Ectodermal cell (in vitro differentiated cells): ENCODE results near the gene H2BK1. TPM values are rescaled to one million over a fixed set of nuclear protein-coding genes. Genes with fewer than 3 reads are reported as not detected.

Experiments used
- H3K27ac ChIP-seq: 2 replicates; pipeline ENCODE4 v1.7.0; 2013; ENCODE audit warnings: mild to moderate bottlenecking, low read depth, low read length; ENCODE audit not compliant: insufficient read depth, poor library complexity, severe bottlenecking
- H3K27me3 ChIP-seq: 2 replicates; pipeline ENCODE4 v1.7.0; 2013; ENCODE audit warnings: mild to moderate bottlenecking, low read length; ENCODE audit not compliant: insufficient read depth, control insufficient read depth, poor library complexity, severe bottlenecking
- H3K36me3 ChIP-seq: one replicate; pipeline ENCODE4 v1.7.0; 2013; ENCODE audit warnings: low read length; ENCODE audit not compliant: control insufficient read depth, insufficient read depth
- H3K4me1 ChIP-seq: one replicate; pipeline ENCODE4 v1.7.0; 2013; ENCODE audit warnings: low read length; ENCODE audit not compliant: control insufficient read depth, insufficient read depth
- H3K4me3 ChIP-seq: 2 replicates; pipeline ENCODE4 v1.7.0; 2013; ENCODE audit warnings: low read depth, low read length, control low read depth; ENCODE audit not compliant: insufficient read depth
- H3K9me3 ChIP-seq: 2 replicates; pipeline ENCODE4 v1.7.0; 2013; ENCODE audit warnings: mild to moderate bottlenecking, low read length, moderate library complexity; ENCODE audit not compliant: control insufficient read depth
- WGBS, 2 experiments: methylation state at CpG; one replicate each; pipeline ENCODE4 v1.1.7; 2013; ENCODE audit warnings: missing lambda C conversion rate in 2 of 2; 5-methylcytosine and 5-hydroxymethylcytosine counted together
- polyA plus RNA-seq, 4 experiments: library from polyadenylated mRNA; stranded (reverse); fragments of 50-300 nt; gene quantifications; one replicate each; pipeline ENCODE4 v1.2.3, GENCODE V29; 2013

The H2BK1 gene
- not detected for polyA plus RNA-seq (2013, experiment 1 of 4)
- not detected for polyA plus RNA-seq (2013, experiment 2 of 4)
- not detected for polyA plus RNA-seq (2013, experiment 3 of 4)
- polyA plus RNA-seq (2013, experiment 4 of 4) = not detected

DNA sequence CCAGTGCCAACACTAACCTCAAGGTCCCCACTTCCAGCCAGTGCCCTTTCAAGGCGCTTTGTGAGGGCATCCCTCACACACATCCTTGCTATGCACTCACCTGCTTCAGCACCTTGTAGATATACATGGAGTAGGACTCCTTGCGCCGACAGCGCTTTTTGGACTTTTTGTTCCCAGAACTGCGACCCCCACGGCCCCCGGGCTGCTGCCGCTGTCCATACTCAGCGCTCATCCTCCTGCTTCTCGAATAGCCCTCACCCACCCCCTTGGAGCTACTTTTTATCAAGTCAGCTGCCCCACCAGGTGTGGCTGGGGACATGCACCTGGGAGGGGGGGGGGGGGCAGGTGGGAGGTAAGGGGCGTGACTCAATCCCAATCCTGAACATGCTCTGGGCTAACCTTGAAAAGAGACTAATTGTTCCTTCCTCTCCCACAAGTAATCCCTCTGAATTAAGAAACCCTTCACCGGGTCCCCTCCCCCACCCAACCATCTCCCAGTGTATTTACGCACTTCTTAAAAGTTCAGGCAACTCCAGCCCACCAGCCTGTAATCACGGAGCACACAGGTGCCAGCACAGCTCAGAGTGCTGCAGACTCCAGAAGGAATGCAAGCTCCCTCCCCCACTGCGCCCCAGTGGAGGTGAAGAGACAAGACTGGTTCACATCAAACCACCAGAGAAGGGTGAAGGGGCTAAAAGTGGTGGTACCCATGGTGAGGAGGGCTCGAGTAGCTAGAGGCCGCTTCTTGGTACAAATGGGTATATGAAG lies at the start of gene H2BK1:
Gene H2BK1, minus strand, starts transcription at position 402 of the 768 bp plus-strand sequence. Its CDS starts 170 bp downstream, at position 232.
- Histone ChIP-seq H3K27me3 (no peaks in the 10 kb centered on the region), H3K4me1 (peaks cover 8% of the 10 kb centered on the region), H3K36me3 (peaks cover 12% of the 10 kb centered on the region), H3K27ac (no peak within 1 kb of the TSS), H3K4me3 (no peak within 1 kb of the TSS), H3K9me3 (no peaks in the 10 kb centered on the region)
- WGBS, 2 experiments = 82 to 90% methylated on average over 17 of the region's 17 CpGs

DNA sequence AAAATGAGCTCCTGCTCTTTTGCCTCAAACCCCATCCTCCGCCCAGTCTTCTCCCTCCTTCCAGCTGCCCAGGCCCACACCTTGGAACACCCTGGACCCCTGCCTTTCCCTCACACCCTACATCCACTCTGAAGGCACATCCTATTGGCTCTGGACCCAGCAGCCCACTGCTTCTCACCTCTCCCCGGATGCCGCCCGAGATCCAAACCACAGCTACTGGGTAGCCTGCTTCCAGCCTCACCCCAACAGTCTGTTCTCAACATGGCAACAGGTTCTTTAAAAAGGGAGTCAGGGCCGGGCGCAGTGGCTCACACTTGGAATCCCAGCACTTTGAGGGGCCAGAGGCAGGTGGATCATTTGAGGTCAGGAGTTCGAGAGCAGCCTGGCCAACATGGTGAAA lies 47.7 kb upstream of the H2BK1 start:
- WGBS, 2 experiments = 89 to 95% methylated on average over 7 of the region's 7 CpGs
- Histone ChIP-seq H3K27me3 (no peaks in the 10 kb centered on the region), H3K27ac (no peak overlapping the region), H3K4me3 (no peak overlapping the region), H3K36me3 (no peaks in the 10 kb centered on the region), H3K4me1 (peaks cover 4% of the 10 kb centered on the region), H3K9me3 (no peaks in the 10 kb centered on the region)

- 77 to 79% methylated on average over 16 of the region's 16 CpGs for WGBS, 2 experiments
- H3K27ac ChIP-seq = no peak overlapping the region
- H3K27me3 ChIP-seq = peaks cover 1% of the 10 kb centered on the region
- no peaks in the 10 kb centered on the region for H3K9me3 ChIP-seq
- no peak overlapping the region for H3K4me3 ChIP-seq
- H3K36me3 ChIP-seq = no peaks in the 10 kb centered on the region
- peaks cover 14% of the 10 kb centered on the region for H3K4me1 ChIP-seq
These were observed 46.2 kb upstream of the H2BK1 start for GRCh38 chr7:151256410-151257045.

DNA sequence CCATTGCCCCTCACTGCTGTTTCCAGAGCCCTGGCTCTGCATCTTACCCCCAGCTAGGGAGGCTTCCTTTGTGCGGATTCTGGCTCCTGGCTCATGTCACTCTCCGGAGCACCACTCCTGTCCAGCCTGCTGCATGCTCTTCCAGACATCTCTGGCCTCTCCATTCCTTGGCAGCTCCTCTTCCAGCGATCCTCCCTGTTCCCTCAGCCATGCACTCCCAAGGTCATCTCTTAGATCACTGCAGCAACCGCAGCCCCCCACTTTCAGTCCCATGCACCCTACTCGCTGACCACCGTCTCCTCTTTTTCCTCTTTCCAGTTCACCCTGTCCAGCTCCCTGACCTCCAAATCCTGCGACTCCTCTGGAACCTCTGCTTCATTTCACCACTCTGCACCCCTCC lies 45.1 kb upstream of the H2BK1 start:
- Histone ChIP-seq H3K9me3 (no peaks in the 10 kb centered on the region), H3K27ac (no peak overlapping the region), H3K36me3 (no peaks in the 10 kb centered on the region), H3K4me3 (no peak overlapping the region), H3K4me1 (peaks cover 22% of the 10 kb centered on the region), H3K27me3 (peaks cover 12% of the 10 kb centered on the region)
- 82 to 83% methylated on average over 7 of the region's 7 CpGs for WGBS, 2 experiments

DNA sequence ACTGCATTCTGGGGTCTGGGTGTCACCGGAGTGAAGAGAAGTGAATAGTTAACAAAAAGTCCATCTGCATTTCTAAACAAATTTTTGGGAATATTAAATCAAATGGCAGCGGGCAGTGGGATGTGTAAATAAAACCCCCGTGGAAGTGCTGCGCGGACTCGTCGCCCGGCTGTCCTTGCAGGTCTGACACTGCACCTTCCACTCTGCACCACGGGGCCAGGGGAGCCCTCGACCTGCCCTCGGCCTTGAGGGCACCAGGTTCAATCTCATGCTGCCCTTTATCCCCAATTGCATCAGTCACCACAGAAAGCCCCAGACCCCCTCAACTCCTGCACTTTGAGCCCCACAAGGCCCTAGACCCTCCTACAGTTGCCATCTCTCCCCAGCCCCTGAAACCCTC lies 44.6 kb upstream of the H2BK1 start:
- H3K27me3 ChIP-seq = peaks cover 18% of the 10 kb centered on the region
- no peaks in the 10 kb centered on the region for H3K9me3 ChIP-seq
- no peaks in the 10 kb centered on the region for H3K36me3 ChIP-seq
- no peak overlapping the region for H3K4me3 ChIP-seq
- no peak overlapping the region for H3K27ac ChIP-seq
- H3K4me1 ChIP-seq = peaks cover 27% of the 10 kb centered on the region
- 89 to 90% methylated on average over 11 of the region's 11 CpGs for WGBS, 2 experiments

- no peaks in the 10 kb centered on the region for H3K36me3 ChIP-seq
- H3K27ac ChIP-seq = no peak overlapping the region
- H3K9me3 ChIP-seq = no peaks in the 10 kb centered on the region
- no peak overlapping the region for H3K4me3 ChIP-seq
- 85 to 86% methylated on average over 7 of the region's 7 CpGs for WGBS, 2 experiments
- peaks cover 23% of the 10 kb centered on the region for H3K27me3 ChIP-seq
- H3K4me1 ChIP-seq = peaks cover 33% of the 10 kb centered on the region
These were observed 44.0 kb upstream of the H2BK1 start for GRCh38 chr7:151254316-151254715.

DNA sequence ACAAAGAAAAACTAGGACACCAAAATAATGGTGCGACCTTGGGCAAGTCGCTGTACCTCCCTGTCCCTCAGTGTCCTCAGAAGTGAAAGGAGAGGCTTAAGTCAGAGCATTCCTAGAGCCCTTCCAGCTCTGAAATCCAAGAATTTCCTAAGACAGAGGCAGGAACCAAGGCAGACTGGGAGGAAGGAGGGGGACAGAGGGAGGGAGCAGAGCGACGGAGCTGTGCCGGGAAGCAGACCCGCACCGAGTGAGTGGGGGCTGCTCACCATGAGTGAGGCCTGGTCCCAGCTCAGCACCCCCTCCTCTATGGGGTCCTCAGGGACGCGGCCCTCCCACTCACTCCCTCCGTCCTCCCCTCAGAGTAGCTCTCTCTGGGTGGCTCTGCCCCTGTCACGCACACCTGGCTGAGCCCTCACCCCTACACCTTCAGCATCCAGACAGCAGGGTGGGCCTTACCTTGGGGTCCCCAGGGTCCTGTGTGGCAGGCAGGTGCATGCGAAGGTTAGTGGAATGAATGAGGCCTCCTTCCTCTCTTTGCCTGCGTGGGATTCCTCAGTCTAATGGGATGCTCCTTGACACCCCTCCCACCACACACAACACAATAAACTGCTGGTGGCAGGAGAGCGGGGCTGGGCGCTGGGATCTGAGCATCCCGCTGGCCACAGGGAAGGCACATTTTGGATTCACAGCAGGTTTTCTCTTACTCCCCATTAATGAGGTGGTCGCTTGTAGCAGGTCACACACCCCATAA lies 42.8 kb upstream of the H2BK1 start:
- Histone ChIP-seq H3K36me3 (no peaks in the 10 kb centered on the region), H3K4me1 (peaks cover 37% of the 10 kb centered on the region), H3K27ac (no peak overlapping the region), H3K9me3 (no peaks in the 10 kb centered on the region), H3K4me3 (peak overlapping the region; percentile 57), H3K27me3 (peaks cover 33% of the 10 kb centered on the region)
- WGBS, 2 experiments = 31 to 33% methylated on average over 17 of the region's 17 CpGs

- Histone ChIP-seq H3K36me3 (no peaks in the 10 kb centered on the region), H3K4me1 (peaks cover 42% of the 10 kb centered on the region), H3K27me3 (peaks cover 40% of the 10 kb centered on the region), H3K9me3 (no peaks in the 10 kb centered on the region), H3K4me3 (peak overlapping the region; percentile 57), H3K27ac (peak overlapping the region; percentile 83)
- 9 to 15% methylated on average over 9 of the region's 9 CpGs for WGBS, 2 experiments
These were observed 42.2 kb upstream of the H2BK1 start for GRCh38 chr7:151252561-151252835.

DNA sequence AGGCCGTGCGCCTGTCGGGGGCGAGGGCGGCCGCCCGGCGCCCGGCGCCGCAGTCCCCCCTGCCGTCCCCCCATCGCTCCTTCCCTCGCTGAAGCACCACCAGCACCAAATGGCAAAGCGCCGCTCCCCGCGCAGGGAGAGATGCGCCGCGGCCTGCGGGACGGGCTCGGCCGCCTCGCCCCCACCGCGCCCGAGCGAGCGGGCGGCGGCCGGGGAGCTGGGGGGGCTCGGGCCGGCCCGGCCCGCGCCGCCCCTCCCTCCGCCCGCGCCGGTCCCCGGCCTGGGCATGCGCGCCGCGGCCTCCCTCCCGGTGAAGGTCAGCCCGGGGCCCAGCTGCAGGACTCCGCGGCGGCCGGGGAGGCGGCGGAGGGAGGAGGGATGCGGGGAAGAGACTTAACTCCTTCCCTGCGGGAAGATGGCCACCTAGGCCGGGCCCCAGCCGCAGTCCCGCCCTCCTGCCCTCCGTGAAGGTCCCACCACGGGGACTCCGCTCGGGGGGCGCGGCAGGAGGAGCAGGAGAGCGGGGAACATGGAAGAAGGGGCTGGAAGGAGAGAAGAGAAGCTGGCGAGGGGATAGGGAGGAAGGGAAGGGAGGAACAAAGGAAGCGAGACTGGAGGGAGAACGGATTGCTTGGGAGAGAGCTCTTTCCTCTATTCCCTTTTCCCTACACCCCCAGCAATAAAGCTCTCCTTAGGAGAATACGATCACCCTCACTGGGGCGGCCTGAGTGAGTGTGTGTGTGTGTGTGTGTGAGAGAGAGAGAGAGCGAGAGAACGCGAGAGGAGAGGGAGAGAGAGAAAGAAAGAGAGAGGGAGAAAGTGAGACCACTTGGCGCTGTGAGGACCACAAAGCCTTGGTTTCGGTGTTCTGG lies 41.6 kb upstream of the H2BK1 start:
- H3K27ac ChIP-seq = peak overlapping the region; percentile 83
- 1% methylated on average over 77 of the region's 79 CpGs for WGBS, 2 experiments
- no peaks in the 10 kb centered on the region for H3K36me3 ChIP-seq
- peaks cover 47% of the 10 kb centered on the region for H3K4me1 ChIP-seq
- H3K9me3 ChIP-seq = no peaks in the 10 kb centered on the region
- peak overlapping the region; percentile 57 for H3K4me3 ChIP-seq
- peaks cover 45% of the 10 kb centered on the region for H3K27me3 ChIP-seq
